HCT116 (cell line): ENCODE data around the gene CILP2.

Source experiments
- CBX3 ChIP-seq: IDR thresholded peaks from 2 replicates; pipeline ENCODE4 v1.6.1; 2012; ENCODE audit warnings: low read depth
- CEBPB ChIP-seq: IDR thresholded peaks from 2 replicates; pipeline ENCODE4 v1.6.1; 2012; ENCODE audit warnings: low read depth
- CTCF ChIP-seq, 3 experiments: fragments of 200-600 bp in 1 of 3; sonication (generic) in 1 of 3; IDR thresholded peaks in 2 of 3; conservative IDR thresholded peaks in 1 of 3; 2 replicates each; pipeline ENCODE4 v1.5.1; 2012 to 2017; ENCODE audit warnings: low read depth in 2 of 3, low read length in 2 of 3, antibody characterized with exemption in 1 of 3, borderline replicate concordance in 1 of 3, control low read depth in 1 of 3, mild to moderate bottlenecking in 1 of 3, mixed read lengths in 1 of 3, mixed run types in 1 of 3, moderate library complexity in 1 of 3; ENCODE audit not compliant: insufficient read depth in 1 of 3
- EZH2 ChIP-seq: fragments of 200-600 bp; sonication (generic); IDR thresholded peaks from 2 replicates; pipeline ENCODE4 v1.6.1; 2017; ENCODE audit warnings: antibody characterized with exemption, mixed run types
- FOSL1 ChIP-seq: IDR thresholded peaks from 2 replicates; pipeline ENCODE4 v1.6.1; 2012; ENCODE audit warnings: low read depth
- MAX ChIP-seq: IDR thresholded peaks from 2 replicates; pipeline ENCODE4 v1.6.1; 2012
- POLR2A ChIP-seq: IDR thresholded peaks from 2 replicates; pipeline ENCODE4 v1.7.0; 2011; ENCODE audit warnings: borderline replicate concordance; ENCODE audit not compliant: insufficient read depth, insufficient read length; ENCODE audit errors: extremely low read depth
- POLR2AphosphoS5 ChIP-seq: IDR thresholded peaks from 2 replicates; pipeline ENCODE4 v1.6.1; 2011; ENCODE audit warnings: mild to moderate bottlenecking, low read depth, low read length, moderate library complexity
- SIN3A ChIP-seq: IDR thresholded peaks from 2 replicates; pipeline ENCODE4 v1.6.1; 2012; ENCODE audit warnings: low read depth
- TCF7L2 ChIP-seq: IDR thresholded peaks from 2 replicates; pipeline ENCODE4 v1.7.0; 2011; ENCODE audit warnings: borderline replicate concordance, inconsistent platforms; ENCODE audit not compliant: insufficient read depth, insufficient read length; ENCODE audit errors: extremely low read depth
- YY1 ChIP-seq: IDR thresholded peaks from 2 replicates; pipeline ENCODE4 v1.6.1; 2011; ENCODE audit warnings: low read length, low read depth, moderate library complexity, mild to moderate bottlenecking; ENCODE audit not compliant: insufficient replicate concordance; ENCODE audit errors: extremely low read depth
- TF ChIP-seq, protein P1 (sequence below): IDR thresholded peaks from 2 replicates; pipeline ENCODE4 v1.6.1; 2011; ENCODE audit warnings: mild to moderate bottlenecking, low read length, moderate library complexity; ENCODE audit not compliant: insufficient replicate concordance; ENCODE audit errors: extremely low read depth

- TF ChIP-seq CTCF (IDR thresholded peaks at IDR 0.05 in 2 of 3, conservative IDR thresholded peaks at IDR 0.05 in 1 of 3; ENCODE audit: borderline replicate concordance in 1 of 3, insufficient read depth in 1 of 3, low read depth in 2 of 3, low read length in 2 of 3) (no peak), MAX (no peak), POLR2A (no peak), CEBPB (no peak), YY1 (no peak), TCF7L2 (no peak), FOSL1 (no peak), SIN3A (no peak), CBX3 (no peak), POLR2AphosphoS5 (no peak), EZH2 (no peak)
- TF ChIP-seq, protein P1, sequence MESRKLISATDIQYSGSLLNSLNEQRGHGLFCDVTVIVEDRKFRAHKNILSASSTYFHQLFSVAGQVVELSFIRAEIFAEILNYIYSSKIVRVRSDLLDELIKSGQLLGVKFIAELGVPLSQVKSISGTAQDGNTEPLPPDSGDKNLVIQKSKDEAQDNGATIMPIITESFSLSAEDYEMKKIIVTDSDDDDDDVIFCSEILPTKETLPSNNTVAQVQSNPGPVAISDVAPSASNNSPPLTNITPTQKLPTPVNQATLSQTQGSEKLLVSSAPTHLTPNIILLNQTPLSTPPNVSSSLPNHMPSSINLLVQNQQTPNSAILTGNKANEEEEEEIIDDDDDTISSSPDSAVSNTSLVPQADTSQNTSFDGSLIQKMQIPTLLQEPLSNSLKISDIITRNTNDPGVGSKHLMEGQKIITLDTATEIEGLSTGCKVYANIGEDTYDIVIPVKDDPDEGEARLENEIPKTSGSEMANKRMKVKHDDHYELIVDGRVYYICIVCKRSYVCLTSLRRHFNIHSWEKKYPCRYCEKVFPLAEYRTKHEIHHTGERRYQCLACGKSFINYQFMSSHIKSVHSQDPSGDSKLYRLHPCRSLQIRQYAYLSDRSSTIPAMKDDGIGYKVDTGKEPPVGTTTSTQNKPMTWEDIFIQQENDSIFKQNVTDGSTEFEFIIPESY, result no peak
Measured at GRCh38 chr19:19495614-19496603, 42.2 kb upstream of the CILP2 start.
